ENCODE results near the gene ARNT2.
"Not testable (repeated sequence)": the region's sequence is repeated elsewhere in the genome, so short reads cannot be mapped to it uniquely, and the experiment has no call there.

Gene ARNT2

GRCh38 chr15:80639168-80639555 lies 235.0 kb downstream of the ARNT2 start:
- in situ Hi-C loops (cut with HindIII; ENCODE audit: low sequenced_read_pairs) = no loop called here

GRCh38 chr15:80640531-80641121 lies 236.4 kb downstream of the ARNT2 start:
- in situ Hi-C loops (cut with HindIII; ENCODE audit: low sequenced_read_pairs) = no loop called here

GRCh38 chr15:80641384-80641783 lies 237.2 kb downstream of the ARNT2 start:
- in situ Hi-C loops (cut with HindIII; ENCODE audit: low sequenced_read_pairs) = no loop called here

- in situ Hi-C loops (cut with HindIII; ENCODE audit: low sequenced_read_pairs) = no loop called here
Observed at GRCh38 chr15:80643431-80643951, 239.3 kb downstream of the ARNT2 start.

GRCh38 chr15:80645494-80646065 lies 241.4 kb downstream of the ARNT2 start:
- in situ Hi-C loops (cut with HindIII; ENCODE audit: low sequenced_read_pairs) = no loop called here

- in situ Hi-C loops (cut with HindIII; ENCODE audit: low sequenced_read_pairs) = not testable (repeated sequence)
Observed at GRCh38 chr15:80647424-80647823, 243.2 kb downstream of the ARNT2 start.

Data from DLD1 (cell line).